Uterus (tissue), 4 donors: ENCODE results near the gene ELP6. TPM values are rescaled to one million over a fixed set of nuclear protein-coding genes. Genes with fewer than 3 reads are reported as not detected.
"Not testable (repeated sequence)": the region's sequence is repeated elsewhere in the genome, so short reads cannot be mapped to it uniquely, and the experiment has no call there.

Experiments used
- DNase-seq, 2 donors: peaks; one replicate each; pipeline ENCODE4 v3.0.0-alpha.2; 2019 to 2020
- H3K27ac ChIP-seq, 2 donors: fragments of 200-600 bp; sonication (generic); 1 replicate in 1 of 2; 2 replicates in 1 of 2; pipeline ENCODE4 v1.5.1; 2016 to 2018
- H3K27me3 ChIP-seq, 2 donors: fragments of 200-600 bp; sonication (generic); one replicate each; pipeline ENCODE4 v1.5.1; 2018 to 2019; ENCODE audit warnings: control low read depth in 1 of 2
- H3K36me3 ChIP-seq, 2 donors: fragments of 200-600 bp; sonication (generic); one replicate each; pipeline ENCODE4 v1.5.1; 2019; ENCODE audit warnings: control low read depth in 1 of 2
- H3K4me1 ChIP-seq, 2 donors: fragments of 200-600 bp; sonication (generic); one replicate each; pipeline ENCODE4 v1.5.1; 2018 to 2019; ENCODE audit warnings: control low read depth in 1 of 2
- H3K4me3 ChIP-seq, 2 donors: fragments of 200-600 bp; sonication (generic); 1 replicate in 1 of 2; 2 replicates in 1 of 2; pipeline ENCODE4 v1.5.1; 2018 to 2019; ENCODE audit warnings: mild to moderate bottlenecking in 1 of 2
- H3K9me3 ChIP-seq, 2 donors: fragments of 200-600 bp; sonication (generic); one replicate each; pipeline ENCODE4 v1.5.1; 2019; ENCODE audit warnings: control low read depth in 1 of 2
- POLR2A ChIP-seq, 2 donors: fragments of 450-650 bp; IDR thresholded peaks; one replicate each; pipeline ENCODE4 v1.6.1; 2016; ENCODE audit warnings: antibody characterized with exemption in 2 of 2, mild to moderate bottlenecking in 1 of 2, moderate library complexity in 1 of 2
- intact Hi-C: fragments of 100-400 bp; cut with DNase I; formaldehyde crosslinking; loops from one replicate; pipeline ENCODE4 v1.15.1; 2023; ENCODE audit warnings: low total_unique reads
- total RNA-seq, 4 donors: library from RNA; depleted of rRNA in 3 of 4; stranded (reverse); fragments of >200 nt in 3 of 4; gene quantifications; one replicate each; pipeline versions ENCODE4 v1.1.0 to v1.2.4, GENCODE V29; 2014 to 2023
- TF ChIP-seq, protein P1 (sequence below), 4 experiments: fragments of 200-600 bp in 2 of 4; fragments of 450-650 bp in 2 of 4; sonication (generic) in 2 of 4; IDR thresholded peaks; one replicate each; pipeline ENCODE4 v1.5.1; 2016 to 2019; ENCODE audit warnings: antibody characterized with exemption in 4 of 4, mild to moderate bottlenecking in 2 of 4, moderate library complexity in 1 of 4
- donor health status: DM: yes; HTN: yes; CAD: no.

Gene ELP6
- total RNA-seq, 4 donors from 2014 or later, result 6.2 to 33.5 (median 22.5) TPM

DNA sequence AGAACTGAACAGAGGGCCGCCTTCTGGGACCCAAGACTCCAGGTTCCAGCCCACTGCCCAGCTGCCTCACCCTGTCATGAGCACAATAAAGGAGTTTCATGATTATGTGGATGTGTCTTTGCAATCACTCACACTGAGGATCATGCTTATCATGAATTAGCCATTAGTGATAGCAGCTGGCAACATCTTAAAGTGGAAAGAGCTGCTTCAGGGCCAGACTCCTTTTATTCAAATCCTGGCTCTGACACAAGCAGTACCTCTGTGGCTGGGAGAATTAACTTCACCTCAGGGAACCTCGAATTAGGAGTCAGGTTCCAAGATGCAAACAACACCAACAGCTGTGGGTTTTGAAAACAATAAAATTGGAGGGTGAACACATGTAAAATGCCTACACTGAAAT lies 31.1 kb downstream of the ELP6 start:
- DNase-seq, result no peak
- TF ChIP-seq POLR2A (IDR thresholded peaks at IDR 0.05), result no peak
- TF ChIP-seq, protein P1, sequence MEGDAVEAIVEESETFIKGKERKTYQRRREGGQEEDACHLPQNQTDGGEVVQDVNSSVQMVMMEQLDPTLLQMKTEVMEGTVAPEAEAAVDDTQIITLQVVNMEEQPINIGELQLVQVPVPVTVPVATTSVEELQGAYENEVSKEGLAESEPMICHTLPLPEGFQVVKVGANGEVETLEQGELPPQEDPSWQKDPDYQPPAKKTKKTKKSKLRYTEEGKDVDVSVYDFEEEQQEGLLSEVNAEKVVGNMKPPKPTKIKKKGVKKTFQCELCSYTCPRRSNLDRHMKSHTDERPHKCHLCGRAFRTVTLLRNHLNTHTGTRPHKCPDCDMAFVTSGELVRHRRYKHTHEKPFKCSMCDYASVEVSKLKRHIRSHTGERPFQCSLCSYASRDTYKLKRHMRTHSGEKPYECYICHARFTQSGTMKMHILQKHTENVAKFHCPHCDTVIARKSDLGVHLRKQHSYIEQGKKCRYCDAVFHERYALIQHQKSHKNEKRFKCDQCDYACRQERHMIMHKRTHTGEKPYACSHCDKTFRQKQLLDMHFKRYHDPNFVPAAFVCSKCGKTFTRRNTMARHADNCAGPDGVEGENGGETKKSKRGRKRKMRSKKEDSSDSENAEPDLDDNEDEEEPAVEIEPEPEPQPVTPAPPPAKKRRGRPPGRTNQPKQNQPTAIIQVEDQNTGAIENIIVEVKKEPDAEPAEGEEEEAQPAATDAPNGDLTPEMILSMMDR (IDR thresholded peaks at IDR 0.05), result no peak
- H3K9me3 ChIP-seq, result no peaks in the 10 kb centered on the region

GRCh38 chr3:47481763-47482162 lies 31.7 kb downstream of the ELP6 start:
- H3K9me3 ChIP-seq, H3K4me3 ChIP-seq, intact Hi-C loops, H3K27me3 ChIP-seq, H3K36me3 ChIP-seq, H3K4me1 ChIP-seq, H3K27ac ChIP-seq, DNase-seq: not testable (repeated sequence)

More for the DNA sequence above, 31.1 kb downstream of the ELP6 start:
- no peaks in the 10 kb centered on the region for H3K36me3 ChIP-seq
- intact Hi-C loops, result no loop called here
- H3K4me1 ChIP-seq, result no peaks in the 10 kb centered on the region
- H3K4me3 ChIP-seq, result no peak overlapping the region
- no peaks in the 10 kb centered on the region for H3K27me3 ChIP-seq
- H3K27ac ChIP-seq, result no peak overlapping the region

GRCh38 chr3:47480267-47480666 lies 33.2 kb downstream of the ELP6 start:
- DNase-seq, H3K27me3 ChIP-seq, H3K36me3 ChIP-seq, intact Hi-C loops, H3K9me3 ChIP-seq, H3K4me1 ChIP-seq, H3K27ac ChIP-seq, H3K4me3 ChIP-seq: not testable (repeated sequence)

- intact Hi-C loops, result no loop called here
- H3K27me3 ChIP-seq, result no peaks in the 10 kb centered on the region
- H3K36me3 ChIP-seq, result no peaks in the 10 kb centered on the region
- H3K4me1 ChIP-seq, result peaks cover 0 to 4% of the 10 kb centered on the region in 2 donors
- H3K27ac ChIP-seq, result no peak overlapping the region
- TF ChIP-seq POLR2A (IDR thresholded peaks at IDR 0.05), result no peak
- TF ChIP-seq, protein P1 (IDR thresholded peaks at IDR 0.05), result no peak
- no peaks in the 10 kb centered on the region for H3K9me3 ChIP-seq
- H3K4me3 ChIP-seq, result no peak overlapping the region
- DNase-seq, result no peak
These were observed 33.7 kb downstream of the ELP6 start for GRCh38 chr3:47479826-47480160.

GRCh38 chr3:47478022-47478421 lies 35.5 kb downstream of the ELP6 start:
- Histone ChIP-seq H3K27me3 (no peaks in the 10 kb centered on the region), H3K9me3 (no peaks in the 10 kb centered on the region), H3K36me3 (no peaks in the 10 kb centered on the region), H3K4me1 (peaks cover 4 to 6% of the 10 kb centered on the region in 2 donors), H3K4me3 (no peak overlapping the region), H3K27ac (no peak overlapping the region)
- no peak for TF ChIP-seq POLR2A (IDR thresholded peaks at IDR 0.05)
- TF ChIP-seq, protein P1 (IDR thresholded peaks at IDR 0.05), result no peak
- intact Hi-C loops, result no loop called here
- DNase-seq, result no peak

DNA sequence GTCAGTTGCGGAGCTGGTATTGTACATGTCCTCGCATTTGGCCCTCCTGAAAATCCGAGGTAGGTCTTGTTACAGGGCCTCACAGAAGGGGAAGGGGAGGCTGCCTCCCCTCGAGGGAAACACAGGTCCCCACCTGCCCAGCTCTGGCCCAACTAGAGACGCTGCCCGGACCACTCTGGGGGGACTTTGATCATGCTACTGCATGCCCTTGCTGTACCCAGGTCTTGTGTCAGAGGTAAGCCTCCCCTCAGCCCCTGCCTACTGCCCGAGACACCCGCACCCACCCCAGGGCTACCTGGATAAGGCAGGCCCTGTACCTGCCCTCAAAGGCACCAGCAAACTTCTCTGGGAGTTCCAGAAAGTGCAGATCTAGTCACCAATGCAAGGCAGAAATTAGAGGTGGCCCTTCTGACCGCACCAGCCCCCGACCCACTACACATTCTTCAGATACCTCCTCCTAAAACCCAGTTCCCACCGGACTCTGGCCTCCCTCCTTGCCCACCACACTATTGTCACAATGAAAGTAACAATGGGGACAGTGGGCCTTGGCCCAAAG lies 36.8 kb downstream of the ELP6 start:
- Histone ChIP-seq H3K27me3 (no peaks in the 10 kb centered on the region), H3K4me3 (peak overlapping the region; percentile 50 to 99), H3K36me3 (no peaks in the 10 kb centered on the region), H3K27ac (peak overlapping the region; percentile 79 to 93), H3K4me1 (peaks cover 4 to 6% of the 10 kb centered on the region in 2 donors), H3K9me3 (no peaks in the 10 kb centered on the region)
- intact Hi-C loops, result loop anchor here (2.0 kb wide), 1 partner anchor 56 kb away; no protein-coding TSS in a partner anchor
- no peak for TF ChIP-seq POLR2A (IDR thresholded peaks at IDR 0.05)
- TF ChIP-seq, protein P1 (IDR thresholded peaks at IDR 0.05), result no peak
- DNase-seq, result peak in 1 of 2 donors; percentile 18
